ENCODE data around the gene PSMC6.
A peak's percentile ranks its signal among the peaks of the same experiment; 100 is the strongest.

Gene PSMC6

GRCh38 chr14:52693036-52693435 is 14.0 kb upstream of the PSMC6 start:
- TF ChIP-seq CTCF (IDR thresholded peaks at IDR 0.05), result no peak
- Histone ChIP-seq H3K4me1 (peaks cover 0 to 32% (median 11%) of the 10 kb centered on the region in 4 donors), H3K4me3 (no peak overlapping the region), H3K36me3 (no peaks in the 10 kb centered on the region), H3K9me3 (no peaks in the 10 kb centered on the region), H3K27ac (no peak overlapping the region), H3K27me3 (no peaks in the 10 kb centered on the region)
- DNase-seq, result no peak
- intact Hi-C loops (cut with DNase I; ENCODE audit: low total_unique reads), result loop anchor here (5.0 kb wide), 1 partner anchor 141 kb away; the partner anchor contains the start of genes GPR137C and TXNDC16

- Histone ChIP-seq H3K36me3 (no peaks in the 10 kb centered on the region), H3K4me1 (peaks cover 0 to 32% (median 11%) of the 10 kb centered on the region in 4 donors), H3K4me3 (no peak overlapping the region), H3K27me3 (no peaks in the 10 kb centered on the region), H3K9me3 (no peaks in the 10 kb centered on the region), H3K27ac (peak overlapping the region in 1 of 2 donors; percentile 99)
- no peak for DNase-seq
- intact Hi-C loops (cut with DNase I; ENCODE audit: low total_unique reads), result loop anchor here (5.0 kb wide), 1 partner anchor 141 kb away; the partner anchor contains the start of genes GPR137C and TXNDC16
- TF ChIP-seq CTCF (IDR thresholded peaks at IDR 0.05), result no peak
Measured at GRCh38 chr14:52693532-52693931, 13.5 kb upstream of the PSMC6 start.

GRCh38 chr14:52694761-52695480 is 12.1 kb upstream of the PSMC6 start:
- H3K9me3 ChIP-seq, result no peaks in the 10 kb centered on the region
- H3K36me3 ChIP-seq, result no peaks in the 10 kb centered on the region
- intact Hi-C loops (cut with DNase I; ENCODE audit: low total_unique reads), result loop anchor here (5.0 kb wide), 1 partner anchor 143 kb away; the partner anchor contains the start of genes GPR137C and TXNDC16
- H3K27me3 ChIP-seq, result no peaks in the 10 kb centered on the region
- peaks cover 0 to 32% (median 11%) of the 10 kb centered on the region in 4 donors for H3K4me1 ChIP-seq
- H3K27ac ChIP-seq, result peak overlapping the region; percentile 99
- peak overlapping the region; percentile 90 for H3K4me3 ChIP-seq
- DNase-seq, result peak in 1 of 2 donors; percentile 74
- no peak for TF ChIP-seq CTCF (IDR thresholded peaks at IDR 0.05)

GRCh38 chr14:52695481-52696091 is 11.4 kb upstream of the PSMC6 start, which contains the start of gene ERO1A:
Gene ERO1A (minus strand): TSS chr14:52695558. CDS start chr14:52695481, 77 bp downstream.
- Histone ChIP-seq H3K9me3 (no peaks in the 10 kb centered on the region), H3K36me3 (no peaks in the 10 kb centered on the region), H3K4me1 (peaks cover 0 to 32% (median 11%) of the 10 kb centered on the region in 4 donors), H3K27me3 (no peaks in the 10 kb centered on the region), H3K4me3 (peak within 1 kb of the TSS; percentile 90), H3K27ac (peak within 1 kb of the TSS; percentile 99)
- peak; percentile 86 to 95 for DNase-seq
- no peak for TF ChIP-seq CTCF (IDR thresholded peaks at IDR 0.05)
- intact Hi-C loops (cut with DNase I; ENCODE audit: low total_unique reads), result no loop called here

- Histone ChIP-seq H3K9me3 (no peaks in the 10 kb centered on the region), H3K27ac (no peak overlapping the region), H3K4me3 (no peak overlapping the region), H3K27me3 (no peaks in the 10 kb centered on the region), H3K4me1 (peaks cover 0 to 5% (median 0%) of the 10 kb centered on the region in 4 donors), H3K36me3 (no peaks in the 10 kb centered on the region)
- no peak for TF ChIP-seq CTCF (IDR thresholded peaks at IDR 0.05)
- intact Hi-C loops (cut with DNase I; ENCODE audit: low total_unique reads), result no loop called here
- no peak for DNase-seq
Measured at GRCh38 chr14:52700701-52701172, 6.3 kb upstream of the PSMC6 start.
